Measurements from ENCODE around the gene CNTNAP2.

DNA sequence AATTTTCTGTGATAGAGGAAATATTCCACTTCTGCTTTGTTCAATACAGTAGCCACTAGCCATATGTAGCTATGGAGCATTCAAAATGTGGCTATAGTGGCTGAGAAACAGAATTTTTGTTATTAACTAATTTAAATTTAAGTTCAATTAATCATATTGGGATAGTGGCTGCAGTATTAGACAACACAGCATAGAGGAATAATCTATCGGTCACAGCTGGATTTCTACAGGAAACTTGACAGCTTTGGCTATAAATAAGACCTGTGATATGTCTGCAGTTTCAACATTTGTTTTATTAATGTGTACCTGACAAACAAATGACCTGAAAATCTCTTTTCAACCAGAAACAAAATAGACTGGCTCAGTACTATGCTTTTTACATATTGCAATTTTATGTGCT, 953.2 kb downstream of the CNTNAP2 start:
- no peak for TF ChIP-seq POLR2AphosphoS5 (IDR thresholded peaks at IDR 0.05; ENCODE audit: low read depth, low read length)
- TF ChIP-seq POLR2A (IDR thresholded peaks at IDR 0.05; ENCODE audit: low read depth, low read length): no peak
